ENCODE measurements around the gene BMPR2. TPM values are rescaled to one million over a fixed set of nuclear protein-coding genes. Genes with fewer than 3 reads are reported as not detected.

BMPR2 gene
- total RNA-seq, 1 donor from 2014 or later: 88.9 TPM

DNA sequence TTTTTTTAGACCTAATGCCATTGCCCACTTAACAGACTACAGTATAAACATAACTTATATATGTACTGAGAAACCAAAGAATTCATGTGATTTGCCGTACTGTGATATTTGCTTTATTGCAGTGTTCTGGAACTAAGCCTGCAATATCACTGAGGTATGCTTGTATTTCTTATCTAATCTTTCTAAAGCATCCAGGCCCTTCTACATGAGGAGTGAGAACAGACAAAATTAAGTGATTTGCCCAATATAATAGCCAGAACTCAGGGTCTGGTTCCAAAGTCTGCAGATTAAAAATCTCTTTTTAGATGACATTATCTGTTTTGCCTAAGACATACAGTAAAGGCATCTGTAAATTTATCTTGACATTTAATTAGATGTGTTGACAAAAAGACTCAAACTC, 41.9 kb downstream of the BMPR2 start:
- no peaks in the 10 kb centered on the region for H3K9me3 Mint-ChIP-seq (ENCODE audit: unreplicated experiment)
- TF ChIP-seq CTCF (IDR thresholded peaks at IDR 0.05; ENCODE audit: unreplicated experiment): no peak
- peak overlapping the region; percentile 33 for H3K4me3 Mint-ChIP-seq (ENCODE audit: unreplicated experiment)
- no peak for DNase-seq (ENCODE audit: low spot score)
- peaks cover 7% of the 10 kb centered on the region for H3K36me3 Mint-ChIP-seq (ENCODE audit: low read depth, unreplicated experiment)
- H3K4me1 Mint-ChIP-seq (ENCODE audit: unreplicated experiment): peaks cover 31% of the 10 kb centered on the region
- H3K27ac Mint-ChIP-seq (ENCODE audit: unreplicated experiment): peak overlapping the region; percentile 87
- peaks cover 3% of the 10 kb centered on the region for H3K27me3 Mint-ChIP-seq (ENCODE audit: unreplicated experiment)

DNA sequence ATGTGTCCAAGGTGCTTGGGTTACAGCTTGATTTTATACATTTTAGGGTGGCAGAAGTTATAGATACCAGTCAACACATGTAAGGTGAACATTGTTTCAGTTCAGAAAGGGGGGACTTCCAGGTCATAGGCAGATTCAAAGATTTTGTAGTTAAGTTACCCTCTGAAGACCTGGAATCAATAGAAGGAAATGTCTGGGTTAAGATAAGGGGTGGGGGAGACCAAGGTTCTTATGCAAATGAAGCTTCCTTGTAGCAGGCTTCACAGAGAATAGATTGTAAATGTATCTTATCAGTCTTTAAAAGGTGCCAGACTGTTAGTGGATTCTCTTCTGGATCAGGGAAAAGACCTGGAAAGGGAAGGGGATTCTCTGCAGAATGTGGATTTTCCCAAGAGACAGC, 42.4 kb downstream of the BMPR2 start:
- Mint-ChIP-seq H3K4me1 (ENCODE audit: unreplicated experiment) (peaks cover 31% of the 10 kb centered on the region), H3K4me3 (ENCODE audit: unreplicated experiment) (peak overlapping the region; percentile 33), H3K27me3 (ENCODE audit: unreplicated experiment) (peaks cover 3% of the 10 kb centered on the region), H3K36me3 (ENCODE audit: low read depth, unreplicated experiment) (peaks cover 7% of the 10 kb centered on the region), H3K27ac (ENCODE audit: unreplicated experiment) (peak overlapping the region; percentile 87), H3K9me3 (ENCODE audit: unreplicated experiment) (no peaks in the 10 kb centered on the region)
- no peak for TF ChIP-seq CTCF (IDR thresholded peaks at IDR 0.05; ENCODE audit: unreplicated experiment)
- no peak for DNase-seq (ENCODE audit: low spot score)

GRCh38 chr2:202423139-202423538, 47.0 kb downstream of the BMPR2 start:
- H3K4me1 Mint-ChIP-seq (ENCODE audit: unreplicated experiment): peaks cover 34% of the 10 kb centered on the region
- TF ChIP-seq CTCF (IDR thresholded peaks at IDR 0.05; ENCODE audit: unreplicated experiment): no peak
- peaks cover 5% of the 10 kb centered on the region for H3K36me3 Mint-ChIP-seq (ENCODE audit: low read depth, unreplicated experiment)
- DNase-seq (ENCODE audit: low spot score): no peak
- no peak overlapping the region for H3K4me3 Mint-ChIP-seq (ENCODE audit: unreplicated experiment)
- H3K27ac Mint-ChIP-seq (ENCODE audit: unreplicated experiment): no peak overlapping the region
- no peaks in the 10 kb centered on the region for H3K27me3 Mint-ChIP-seq (ENCODE audit: unreplicated experiment)
- no peaks in the 10 kb centered on the region for H3K9me3 Mint-ChIP-seq (ENCODE audit: unreplicated experiment)

- peaks cover 39% of the 10 kb centered on the region for H3K4me1 Mint-ChIP-seq (ENCODE audit: unreplicated experiment)
- peak overlapping the region; percentile 4 for H3K27ac Mint-ChIP-seq (ENCODE audit: unreplicated experiment)
- no peaks in the 10 kb centered on the region for H3K9me3 Mint-ChIP-seq (ENCODE audit: unreplicated experiment)
- no peak for TF ChIP-seq CTCF (IDR thresholded peaks at IDR 0.05; ENCODE audit: unreplicated experiment)
- no peak for DNase-seq (ENCODE audit: low spot score)
- H3K27me3 Mint-ChIP-seq (ENCODE audit: unreplicated experiment): no peaks in the 10 kb centered on the region
- no peak overlapping the region for H3K4me3 Mint-ChIP-seq (ENCODE audit: unreplicated experiment)
- peaks cover 13% of the 10 kb centered on the region for H3K36me3 Mint-ChIP-seq (ENCODE audit: low read depth, unreplicated experiment)
Measured at GRCh38 chr2:202425036-202425435, 48.9 kb downstream of the BMPR2 start.

DNA sequence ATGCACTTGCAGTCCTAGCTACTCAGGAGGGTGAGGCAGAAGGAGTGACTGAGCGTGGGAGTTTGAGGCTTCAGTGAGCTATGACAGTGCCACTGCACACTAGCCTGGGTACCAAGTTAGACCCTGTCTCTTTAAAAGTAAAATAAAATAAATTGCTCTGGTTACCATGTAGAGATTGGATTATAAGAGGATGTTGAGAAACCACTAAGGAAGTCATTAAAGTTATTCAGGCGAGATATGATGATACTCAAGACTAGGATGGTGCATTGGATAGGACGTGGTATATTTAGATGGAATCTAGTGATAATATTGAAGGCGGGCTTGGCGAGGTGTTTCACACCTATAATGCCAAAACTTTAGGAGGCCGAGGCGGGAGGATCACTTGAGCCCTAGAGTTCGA, 50.6 kb downstream of the BMPR2 start:
- TF ChIP-seq CTCF (IDR thresholded peaks at IDR 0.05; ENCODE audit: unreplicated experiment): no peak
- DNase-seq (ENCODE audit: low spot score): no peak
- H3K36me3 Mint-ChIP-seq (ENCODE audit: low read depth, unreplicated experiment): peaks cover 13% of the 10 kb centered on the region
- H3K27me3 Mint-ChIP-seq (ENCODE audit: unreplicated experiment): no peaks in the 10 kb centered on the region
- H3K27ac Mint-ChIP-seq (ENCODE audit: unreplicated experiment): no peak overlapping the region
- H3K4me1 Mint-ChIP-seq (ENCODE audit: unreplicated experiment): peaks cover 32% of the 10 kb centered on the region
- H3K9me3 Mint-ChIP-seq (ENCODE audit: unreplicated experiment): no peaks in the 10 kb centered on the region
- no peak overlapping the region for H3K4me3 Mint-ChIP-seq (ENCODE audit: unreplicated experiment)

Data from endothelial cell (in vitro differentiated cells).